ENCODE measurements around the gene SLX9.
"Not testable (repeated sequence)": the region's sequence is repeated elsewhere in the genome, so short reads cannot be mapped to it uniquely, and the experiment has no call there.

Gene SLX9

DNA sequence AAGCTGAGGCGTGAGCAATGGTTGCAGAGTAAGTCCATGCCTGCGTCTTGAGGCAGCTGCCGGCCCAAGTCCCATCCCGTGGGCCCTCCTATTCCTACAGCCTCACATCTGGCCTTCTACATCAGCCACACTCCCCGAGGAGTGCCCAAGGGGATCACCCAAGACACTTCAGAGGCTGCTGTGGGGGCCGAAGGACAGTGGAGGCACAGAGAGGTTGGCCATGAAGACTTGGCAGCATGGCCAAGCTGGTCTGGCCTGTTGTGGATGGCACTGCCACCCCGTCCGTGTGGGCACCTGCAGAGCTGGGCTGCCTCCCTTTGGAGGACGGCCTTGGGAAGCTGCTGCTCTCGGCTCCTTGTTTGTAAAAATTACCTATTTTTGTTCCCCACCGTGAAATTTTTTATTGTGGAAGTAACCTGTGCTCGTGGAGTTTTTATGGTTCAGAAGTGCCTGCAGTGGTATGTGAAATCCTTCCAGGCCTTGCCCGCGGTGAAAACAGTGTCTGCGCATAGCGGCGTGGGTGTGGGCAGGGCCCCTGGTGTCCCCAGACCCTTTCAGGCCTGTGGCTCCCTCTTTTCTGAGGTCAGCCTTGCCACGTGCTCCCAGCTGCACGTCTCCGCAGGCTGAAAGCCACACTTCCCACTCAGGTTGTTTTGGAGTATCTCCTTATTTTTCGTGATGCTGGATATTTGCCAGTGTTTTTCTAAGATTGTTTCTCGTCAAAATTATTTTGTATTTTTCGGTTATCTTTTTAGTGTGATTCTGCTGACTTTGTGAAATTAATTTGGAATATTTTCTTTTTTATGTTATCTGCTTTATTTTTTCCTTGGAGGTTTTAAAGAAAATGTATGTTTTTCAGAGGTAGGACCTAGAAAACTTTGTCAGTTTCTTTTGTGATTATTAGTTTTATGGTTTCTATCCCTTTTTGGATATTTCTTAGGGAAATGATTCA lies 20.6 kb downstream of the SLX9 start:
- no peak for DNase-seq (ENCODE audit: low read depth in 2 of 2)

DNA sequence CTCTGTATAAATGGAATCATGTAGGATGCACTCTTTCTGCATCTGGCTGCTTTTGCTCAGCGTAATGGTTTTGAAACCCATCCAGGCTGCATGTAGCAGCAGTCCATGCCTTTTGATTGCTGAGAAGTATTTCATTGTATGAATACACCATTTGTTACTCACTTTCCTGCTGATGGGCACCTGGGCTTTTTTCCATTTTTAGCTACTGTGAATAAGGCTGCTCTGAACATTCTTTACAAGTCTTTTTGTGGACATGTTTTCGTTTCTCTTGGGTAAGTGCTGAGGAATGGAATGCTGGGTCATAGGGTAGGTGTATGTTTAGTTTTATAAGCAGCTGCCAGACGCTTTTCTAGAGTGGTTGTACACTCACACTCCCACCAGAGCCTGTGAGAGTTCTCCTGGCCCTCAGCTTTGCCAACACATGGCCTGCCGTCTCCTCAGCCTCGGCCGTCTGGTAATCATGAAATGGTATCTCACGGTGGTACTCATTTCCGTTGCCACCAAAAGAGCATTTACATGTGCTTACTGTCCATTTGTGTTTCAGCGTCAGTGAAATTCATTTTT lies 22.7 kb downstream of the SLX9 start:
- no peak for DNase-seq (ENCODE audit: low read depth in 2 of 2)

DNA sequence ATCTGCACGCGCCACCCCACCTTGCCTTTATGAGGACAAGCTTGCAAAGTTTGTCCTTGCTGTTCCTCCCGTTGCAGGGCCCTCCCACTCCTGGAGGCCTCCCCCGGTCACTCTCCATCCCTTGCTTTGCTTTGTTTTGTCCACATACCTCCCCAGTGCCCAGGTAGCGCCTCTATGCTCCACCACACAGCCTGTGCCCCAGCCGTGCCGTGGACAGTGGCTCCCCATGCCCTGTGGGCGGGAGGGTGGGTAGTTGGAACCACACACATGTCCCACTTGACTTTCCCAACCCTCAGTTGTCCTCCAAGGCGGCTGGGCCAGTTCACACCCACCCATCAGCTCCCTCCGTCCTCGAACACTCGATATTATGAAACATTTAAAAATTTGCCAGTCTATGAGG lies 24.6 kb downstream of the SLX9 start:
- DNase-seq (ENCODE audit: low read depth in 2 of 2), result no peak

DNA sequence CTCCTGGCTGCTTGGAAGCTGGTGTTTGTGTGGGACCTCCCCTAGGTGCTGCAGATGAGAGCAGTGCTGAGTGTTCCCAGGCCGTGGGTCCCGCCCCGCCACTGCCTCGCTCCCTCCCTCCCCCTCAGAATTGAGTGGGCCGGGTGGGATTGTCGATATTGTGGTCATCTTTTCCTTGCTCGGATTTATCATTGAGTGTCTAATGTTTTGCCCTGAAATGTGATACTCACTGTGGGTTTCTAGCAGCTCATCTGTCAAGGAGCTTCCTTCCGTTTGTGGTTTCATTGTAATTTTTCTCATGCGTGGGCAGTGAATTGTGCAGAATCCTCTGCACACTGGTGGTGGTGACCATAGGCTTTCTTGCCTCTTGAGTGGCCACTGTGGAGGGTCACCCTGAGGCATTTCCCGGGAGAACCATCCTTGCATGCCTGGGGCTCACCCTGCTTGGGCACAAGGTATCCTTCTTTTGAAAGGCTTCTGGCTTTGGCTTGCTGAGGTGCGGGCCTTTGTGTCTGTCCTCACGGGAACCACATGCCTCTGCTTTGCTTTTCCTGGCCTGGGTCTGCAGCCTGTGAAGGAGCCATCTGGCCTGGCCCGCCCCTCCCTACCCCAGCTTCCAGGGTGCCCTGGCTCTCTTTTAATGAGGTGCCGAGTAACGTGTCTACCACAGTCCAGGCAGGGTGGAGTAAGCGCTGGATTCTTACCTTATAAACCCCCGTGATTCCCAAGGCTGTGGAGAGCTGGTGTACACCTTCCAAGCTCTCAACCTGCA lies 25.6 kb downstream of the SLX9 start:
- DNase-seq (ENCODE audit: low read depth in 2 of 2), result peak in 1 of 2 donors; percentile 23

DNA sequence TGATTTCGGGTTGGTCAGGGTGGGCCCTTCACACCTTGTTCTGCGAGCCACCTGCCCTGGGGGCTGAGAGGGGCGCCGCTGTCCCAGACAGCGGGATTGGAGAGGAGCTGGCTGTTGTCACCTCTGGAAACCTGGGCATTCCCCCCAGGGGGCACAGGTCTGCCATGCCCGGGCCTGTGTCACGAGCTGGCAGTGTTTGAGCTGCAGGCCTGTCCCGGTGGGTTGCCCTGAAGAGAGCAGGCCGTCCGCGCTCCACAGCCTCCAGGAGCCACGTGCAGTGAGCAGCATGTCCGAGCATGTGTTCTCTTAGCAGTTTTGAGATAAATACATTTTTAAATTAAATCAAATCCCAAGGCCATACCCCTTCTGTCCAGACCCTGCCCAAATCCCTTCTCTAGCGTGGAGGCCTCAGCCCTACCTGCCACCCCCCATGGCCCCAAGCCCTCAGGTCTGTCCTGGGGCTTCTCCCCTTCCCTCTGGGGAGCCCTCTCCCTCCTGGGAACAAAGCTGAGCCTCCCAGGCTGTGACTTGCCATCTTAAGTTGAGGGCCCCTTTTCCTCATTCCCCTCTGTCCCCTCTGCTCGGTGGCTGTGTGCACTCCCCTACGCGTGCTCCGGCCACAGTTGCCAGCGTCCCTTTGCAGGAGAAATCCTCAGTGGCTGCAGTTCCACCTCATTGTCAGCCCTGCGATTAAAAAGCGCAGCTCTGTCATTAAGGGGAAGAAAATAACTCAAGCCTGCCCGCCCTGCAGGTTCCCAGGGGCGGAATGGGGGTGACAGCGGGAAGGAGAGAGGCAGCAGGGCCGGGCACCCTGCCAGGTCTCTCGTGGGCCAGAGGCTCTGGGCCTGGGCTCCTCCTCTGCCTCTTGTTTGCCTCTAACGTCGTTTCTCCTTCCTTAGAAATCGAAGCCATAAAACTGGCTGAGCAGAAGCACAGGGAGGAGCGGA lies 26.6 kb downstream of the SLX9 start:
- DNase-seq (ENCODE audit: low read depth in 2 of 2), result no peak

GRCh38 chr21:44967082-44968047 lies 27.5 kb downstream of the SLX9 start:
- no peak for DNase-seq (ENCODE audit: low read depth in 2 of 2)

- no peak for DNase-seq (ENCODE audit: low read depth in 2 of 2)
These were observed 29.3 kb downstream of the SLX9 start for GRCh38 chr21:44969066-44969670.

DNA sequence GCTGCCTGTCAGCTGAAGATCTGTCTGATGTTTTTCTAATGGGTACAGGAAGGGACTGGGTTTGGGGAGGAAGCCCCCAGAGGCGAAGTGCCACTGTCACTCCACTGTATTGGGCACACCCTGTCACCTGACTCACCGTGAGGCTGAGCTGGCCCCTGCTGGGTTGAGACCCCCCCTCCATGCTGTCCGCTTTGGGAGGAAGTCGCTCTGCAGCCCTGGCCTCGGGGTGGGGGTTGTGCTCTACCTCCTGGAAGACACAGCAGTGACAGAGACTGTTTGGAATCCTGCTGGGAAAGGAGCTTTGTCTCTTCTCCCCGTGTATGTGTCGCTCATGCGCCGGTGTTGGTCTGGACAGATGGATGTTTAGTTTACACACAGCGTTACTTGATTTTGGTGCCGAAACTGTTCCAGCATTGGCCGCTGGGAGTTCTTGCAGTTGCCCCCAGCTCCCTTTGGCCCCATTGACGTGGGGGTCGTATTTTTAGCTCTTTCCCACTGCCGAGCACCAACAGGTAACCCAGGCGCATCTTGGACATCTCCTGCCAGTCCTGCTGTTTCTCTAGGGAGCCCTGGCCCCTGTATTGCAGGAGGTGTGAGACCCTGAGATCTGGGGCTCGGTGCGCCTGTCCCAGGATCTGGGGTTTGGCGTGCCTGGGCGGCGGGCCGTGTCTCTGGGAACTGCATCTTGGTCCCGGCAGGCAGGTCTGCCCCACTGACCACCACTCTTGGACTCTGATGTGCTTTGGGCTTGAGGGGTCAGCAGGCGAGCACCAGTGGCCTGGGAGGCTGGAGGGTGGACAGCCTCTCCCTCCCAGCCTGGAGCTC lies 30.3 kb downstream of the SLX9 start:
- DNase-seq (ENCODE audit: low read depth in 2 of 2), result peak in 1 of 2 donors; percentile 14

- DNase-seq (ENCODE audit: low read depth in 2 of 2), result no peak
These were observed 31.2 kb downstream of the SLX9 start for GRCh38 chr21:44970766-44971671.

DNA sequence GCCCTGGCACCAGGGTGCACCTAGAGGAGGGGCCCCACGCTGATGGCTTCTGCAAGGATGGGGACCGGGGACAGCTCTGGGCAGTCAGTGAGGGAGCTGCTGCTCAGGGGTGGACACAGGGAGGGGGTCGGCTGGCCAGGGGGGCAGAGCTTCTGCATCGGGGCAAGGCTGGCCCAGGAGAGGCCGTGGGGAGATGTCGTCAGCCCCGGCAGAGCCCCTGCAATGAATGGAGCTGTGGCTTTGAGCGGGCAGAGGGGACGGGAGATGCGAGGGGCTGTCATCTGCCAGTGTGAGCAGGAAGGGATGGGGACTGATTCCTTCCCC lies 31.8 kb downstream of the SLX9 start:
- no peak for DNase-seq (ENCODE audit: low read depth in 2 of 2)

GRCh38 chr21:44972301-44972814 lies 32.5 kb downstream of the SLX9 start:
- DNase-seq (ENCODE audit: low read depth in 2 of 2), result no peak

- DNase-seq (ENCODE audit: low read depth in 2 of 2), result no peak
These were observed 33.0 kb downstream of the SLX9 start for GRCh38 chr21:44972821-44973220.

DNA sequence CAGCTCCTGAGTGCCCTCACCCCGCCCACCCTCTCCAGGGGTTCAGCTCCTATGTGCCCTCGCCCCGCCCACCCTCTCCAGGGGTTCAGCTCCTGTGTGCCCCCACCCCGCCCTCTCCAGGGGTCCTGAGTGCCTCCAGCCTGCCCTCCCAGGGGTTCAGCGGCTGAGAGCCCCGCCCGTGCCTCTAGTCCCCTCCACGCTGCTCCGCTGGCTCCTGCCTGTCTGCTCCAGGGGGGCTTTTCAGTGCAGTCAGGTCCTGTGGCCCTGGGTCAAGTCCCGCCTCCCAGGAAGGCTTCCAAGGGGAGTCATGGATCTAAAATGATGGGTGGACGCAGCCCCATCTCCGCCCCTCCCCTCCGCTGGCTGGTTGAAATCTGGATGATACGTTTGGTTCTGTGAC lies 33.8 kb downstream of the SLX9 start:
- no peak for DNase-seq (ENCODE audit: low read depth in 2 of 2)

DNA sequence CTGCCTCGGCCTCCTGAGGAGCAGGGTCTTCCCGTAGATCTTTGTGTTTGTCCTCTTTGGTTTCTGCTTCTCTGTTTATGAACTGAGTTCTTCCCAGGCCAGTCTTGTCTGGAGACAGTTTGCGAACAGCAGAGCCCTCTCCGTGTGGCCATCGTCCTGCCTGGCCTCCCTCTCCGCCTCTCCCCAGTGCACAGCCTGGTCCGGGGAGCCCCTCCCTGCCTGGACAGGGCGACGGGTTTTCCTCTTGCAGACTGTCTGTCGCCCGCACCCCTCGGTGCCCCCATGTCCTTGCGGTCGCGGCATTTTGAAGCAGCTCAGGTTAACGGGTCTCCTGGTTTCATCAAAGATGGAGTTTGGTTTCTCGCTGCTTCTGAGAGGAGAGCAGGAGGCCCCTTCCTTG lies 34.8 kb downstream of the SLX9 start:
- no peak for DNase-seq (ENCODE audit: low read depth in 2 of 2)

DNA sequence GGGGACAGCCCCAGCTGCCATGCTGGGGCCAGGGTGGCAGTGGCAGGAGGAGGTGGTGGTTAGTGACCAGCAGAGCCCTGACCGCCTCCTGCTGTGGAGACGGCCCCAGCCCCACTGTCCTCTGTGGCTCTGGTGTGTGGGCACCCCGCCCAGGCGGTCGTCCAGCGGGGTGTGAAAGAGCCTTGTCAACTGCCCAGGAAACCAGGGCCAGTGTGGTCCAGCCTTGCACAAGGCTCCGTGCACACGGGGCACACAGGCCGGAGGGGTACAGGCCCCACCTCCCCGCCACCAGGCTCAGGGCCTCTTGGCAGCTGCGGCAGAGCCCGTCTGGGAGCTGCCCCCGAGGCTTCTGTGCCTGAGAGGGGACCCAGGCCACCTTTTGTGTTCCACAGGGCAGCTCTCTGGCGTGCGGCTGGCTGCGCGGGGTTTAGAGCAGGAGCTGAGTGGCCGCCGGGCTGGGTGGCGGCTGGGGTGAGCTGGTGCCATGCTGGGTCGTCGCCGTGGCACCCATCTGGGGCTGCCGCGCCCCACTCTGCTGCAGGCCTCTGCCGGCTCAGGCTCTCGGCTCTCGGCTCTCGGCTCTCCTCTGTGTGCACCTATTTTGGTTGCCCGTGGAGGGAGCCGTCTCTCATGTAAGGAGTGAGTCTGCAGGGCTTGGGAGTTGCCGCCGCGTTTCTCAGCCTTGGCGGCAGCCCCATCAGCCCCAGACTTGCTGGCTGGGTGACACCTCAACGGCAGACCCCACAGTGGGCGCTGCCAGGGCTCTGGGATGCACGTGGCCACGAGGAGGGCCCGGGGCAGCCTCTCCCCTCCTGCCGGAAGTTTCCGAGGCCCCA lies 36.1 kb downstream of the SLX9 start:
- no peak for DNase-seq (ENCODE audit: low read depth in 2 of 2)

GRCh38 chr21:44976556-44977393 lies 36.9 kb downstream of the SLX9 start:
- not testable (repeated sequence) for DNase-seq (ENCODE audit: low read depth in 2 of 2)
